Stimulated activated CD4-positive, alpha-beta T cell treated with anti-CD3 and anti-CD28 coated beads, Interleukin-15, amount 100 ng/mL, for 1 hour (primary cell): ENCODE results near the gene GRHL1.

Source experiments
- DNase-seq, 2 donors: peaks; one replicate each; pipeline ENCODE4 v3.0.0-alpha.2; 2020; ENCODE audit warnings: low read depth in 1 of 2, low spot score in 1 of 2

GRHL1 gene

DNA sequence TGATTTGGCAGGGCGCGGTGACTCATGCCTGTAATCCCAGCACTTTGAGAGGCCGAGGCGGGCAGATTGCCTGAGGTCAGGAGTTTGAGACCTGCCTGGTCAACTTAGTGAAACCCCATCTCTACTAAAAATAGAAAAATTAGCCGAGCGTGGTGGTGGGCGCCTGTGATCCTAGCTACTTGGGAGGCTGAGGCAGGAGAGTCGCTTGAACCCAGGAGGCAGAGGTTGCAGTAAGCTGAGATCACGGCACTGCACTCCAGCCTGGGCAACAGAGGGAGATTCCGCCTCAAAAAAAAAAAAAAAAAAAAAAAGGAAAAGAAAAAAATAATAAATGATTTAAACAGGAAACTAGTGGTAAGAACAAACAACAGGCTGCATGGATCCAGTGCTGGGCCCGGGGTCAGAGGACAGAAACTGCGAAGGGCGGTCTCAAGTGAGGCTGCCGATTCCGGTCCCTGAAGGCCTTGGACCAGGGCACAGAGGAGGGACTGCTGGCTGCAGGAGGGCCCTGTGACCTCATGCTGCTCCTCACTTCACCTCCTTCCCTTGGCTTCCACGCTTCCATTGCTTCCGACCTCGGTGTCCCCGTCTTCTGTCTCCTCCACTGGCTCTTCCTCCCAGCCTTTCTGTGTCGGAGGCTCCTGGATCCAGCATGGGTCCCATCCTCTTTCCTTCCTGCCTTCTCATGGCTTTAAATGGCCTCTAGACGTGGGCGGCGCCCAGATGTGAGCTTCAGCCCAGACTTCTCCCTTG, 2.1 kb upstream of the GRHL1 start:
- DNase-seq = no peak

DNA sequence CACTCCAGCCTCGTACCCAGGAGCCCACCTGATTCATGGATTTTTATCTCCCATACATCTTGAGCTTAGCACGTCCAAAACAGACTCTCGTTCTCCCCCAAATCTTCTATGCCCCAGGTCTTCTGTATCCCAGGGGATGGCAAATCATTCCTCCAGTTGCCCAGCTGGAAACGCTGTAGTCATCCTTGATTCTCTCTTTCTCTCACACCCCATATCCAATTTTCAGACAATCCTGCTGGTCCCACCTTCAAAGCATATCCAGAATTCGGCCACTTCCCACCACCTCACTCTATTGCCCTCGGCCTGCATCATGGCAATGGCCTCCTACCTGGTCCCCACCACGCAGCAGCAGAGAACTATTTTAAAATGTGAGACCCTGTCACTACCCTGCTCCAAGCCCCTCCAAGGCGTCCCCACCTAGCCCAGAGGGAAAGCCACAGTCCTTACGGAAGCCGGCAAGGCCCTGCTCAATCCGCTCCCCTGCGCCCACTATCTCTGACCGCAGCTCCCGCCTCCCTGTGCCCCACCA, 1.4 kb upstream of the GRHL1 start:
- DNase-seq = no peak

DNA sequence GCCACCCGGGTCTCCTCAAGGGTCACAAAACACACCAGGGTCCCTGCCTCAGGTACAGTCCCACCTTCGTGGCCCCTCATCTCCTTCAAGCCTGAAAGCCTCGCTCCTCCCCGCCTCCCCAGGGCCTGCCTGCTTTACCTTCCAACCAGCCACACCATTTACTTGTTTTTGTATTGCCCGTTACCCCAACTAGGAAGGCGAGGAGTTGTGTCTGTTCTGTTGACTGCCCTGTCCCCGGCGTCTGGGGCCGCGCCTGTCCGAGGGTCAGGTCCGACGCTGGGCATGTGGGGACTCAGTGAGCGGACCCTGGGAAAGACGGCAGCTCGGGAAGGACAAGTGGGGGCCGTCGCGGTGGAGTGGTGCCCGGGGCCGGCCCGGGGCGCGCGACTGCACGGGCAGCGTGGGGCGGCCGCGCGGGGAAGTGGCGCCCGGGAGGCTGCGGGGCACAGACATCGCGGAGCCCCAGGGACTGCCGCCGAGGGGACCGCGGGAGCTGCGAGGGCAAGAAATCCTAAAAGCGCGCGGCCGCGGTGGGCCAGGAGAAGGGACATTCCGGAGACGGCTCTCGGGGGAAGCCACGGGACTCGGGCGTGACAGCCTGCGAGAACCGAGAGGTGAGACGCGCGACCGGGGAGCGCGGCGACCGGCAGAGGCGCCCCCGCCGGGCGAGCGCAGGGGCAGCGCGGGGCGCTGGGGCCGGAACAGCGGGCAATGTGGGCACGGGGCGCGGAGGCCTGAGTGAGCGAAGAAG, 797 bp upstream of the GRHL1 start:
- DNase-seq = peak in 1 of 2 donors; percentile 27

DNA sequence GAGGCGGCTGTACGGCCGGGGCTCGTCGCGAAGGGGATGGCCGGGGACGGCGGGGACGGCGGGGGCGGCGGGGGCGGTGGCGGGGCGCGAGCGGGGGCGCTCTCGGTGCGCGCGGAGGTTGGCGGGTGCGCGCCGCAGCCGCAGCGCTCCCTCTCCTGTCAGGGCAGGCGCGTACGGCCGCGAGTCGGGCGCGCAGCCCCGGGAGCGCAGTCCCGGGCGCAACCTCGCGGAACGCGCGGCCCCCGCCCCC, 296 bp upstream of the GRHL1 start:
- no peak for DNase-seq

DNA sequence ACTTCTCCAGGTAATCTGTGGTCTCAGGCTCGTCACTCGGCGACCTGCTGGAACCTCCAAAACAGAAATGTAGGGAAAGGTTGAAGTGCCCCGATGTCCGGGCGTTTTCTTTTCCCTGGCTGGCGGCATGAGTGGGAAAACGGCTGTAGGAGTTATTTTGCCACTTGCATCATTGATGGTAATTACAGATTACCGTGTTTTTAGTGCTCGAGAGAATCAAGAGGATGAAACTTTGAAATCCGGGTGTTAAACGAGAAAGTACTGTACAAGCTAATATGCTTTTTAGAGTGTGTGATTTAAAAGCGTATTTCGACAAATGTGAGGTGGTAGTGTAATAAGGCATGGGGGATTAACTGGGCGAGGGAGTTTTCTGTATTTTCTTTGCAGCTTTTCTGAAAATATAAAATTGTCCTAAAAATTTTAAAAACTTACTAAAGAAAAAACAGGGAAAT, 819 bp downstream of the GRHL1 start:
- no peak for DNase-seq

DNA sequence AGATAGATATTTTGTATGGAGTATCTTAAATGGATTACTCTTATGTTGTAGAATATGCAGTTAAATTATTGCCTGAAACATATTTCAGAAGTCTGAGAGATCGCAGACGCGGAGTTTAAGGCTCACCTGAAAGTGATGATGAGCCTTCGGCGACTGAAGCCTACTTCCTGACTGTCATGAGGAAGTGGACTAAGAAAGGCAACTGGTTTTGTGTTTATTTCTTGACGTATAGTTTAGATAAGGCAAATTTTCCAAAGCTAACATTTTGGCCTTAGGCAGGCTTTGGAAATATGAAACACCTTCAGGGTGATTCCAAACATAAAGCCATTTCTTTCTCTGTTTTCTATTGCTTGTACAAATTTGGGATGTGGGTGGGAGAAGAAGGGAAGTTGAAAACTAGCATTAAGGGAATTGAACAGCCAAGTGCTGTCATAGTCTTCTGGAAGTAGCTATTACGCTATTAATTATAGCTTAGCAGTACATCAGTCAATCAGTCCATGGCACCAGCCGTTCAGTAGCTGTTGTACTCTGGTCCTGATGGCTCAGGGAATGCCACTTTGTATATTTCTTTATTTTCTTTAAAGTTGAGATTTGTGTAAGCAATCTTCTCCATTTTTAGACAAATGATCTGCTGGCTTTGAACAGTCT, 1.5 kb downstream of the GRHL1 start:
- no peak for DNase-seq

DNA sequence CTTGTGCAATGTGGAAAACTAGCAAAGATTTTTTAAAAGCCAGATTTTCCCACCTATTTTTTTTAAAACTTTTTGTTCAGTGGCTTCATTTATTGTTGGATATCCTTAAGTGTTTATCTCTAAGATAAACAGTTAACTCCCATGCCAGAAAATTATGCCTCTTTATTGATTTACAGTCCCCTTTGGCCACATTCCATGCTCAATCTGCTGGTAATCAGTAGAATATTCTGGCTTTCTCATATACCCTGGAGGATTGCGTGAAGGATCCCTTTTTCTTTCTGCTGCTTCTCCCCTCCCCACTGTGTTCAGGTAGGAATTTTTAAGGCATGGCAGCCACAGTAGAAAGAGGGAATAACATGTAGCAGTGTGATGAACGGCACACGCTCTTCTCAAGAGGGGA, 2.6 kb downstream of the GRHL1 start:
- no peak for DNase-seq

DNA sequence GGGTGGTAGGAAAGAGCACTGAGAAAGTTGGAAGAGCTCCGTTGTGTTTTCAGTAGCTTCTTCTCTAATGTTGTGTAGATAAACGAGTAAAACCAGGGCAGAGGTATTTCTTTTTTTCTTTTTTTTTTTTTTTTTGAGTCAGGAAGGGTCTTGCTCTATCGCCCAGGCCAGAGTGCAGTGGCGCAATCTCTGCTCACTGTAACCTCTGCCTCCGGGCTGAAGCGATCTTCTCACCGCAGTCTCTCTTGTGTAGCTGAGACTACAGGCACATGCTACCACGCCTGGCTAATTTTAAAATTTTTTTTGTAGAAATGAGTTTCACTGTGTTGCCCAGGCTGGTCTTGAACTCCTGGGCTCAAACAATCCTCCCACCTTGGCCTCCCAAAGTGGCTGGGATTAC, 6.6 kb downstream of the GRHL1 start:
- DNase-seq = no peak

DNA sequence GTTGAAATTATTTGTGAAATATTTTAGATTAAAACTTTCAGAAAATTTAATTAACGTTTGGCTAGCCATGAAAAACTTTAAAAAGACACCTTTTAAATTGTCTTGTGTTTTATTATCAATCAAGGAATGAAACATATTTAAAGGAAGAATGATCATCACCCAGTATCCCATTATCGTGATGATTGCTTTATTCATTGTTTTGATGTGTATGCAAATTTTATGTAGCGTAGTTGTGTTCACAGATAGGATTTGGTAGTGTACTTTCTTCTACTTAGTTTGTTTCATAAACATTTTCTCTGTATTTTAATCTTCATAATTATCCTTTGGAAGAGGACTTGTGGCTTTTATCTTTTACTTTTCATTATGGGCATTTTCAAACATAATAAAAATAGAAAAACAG, 7.8 kb downstream of the GRHL1 start:
- no peak for DNase-seq

DNA sequence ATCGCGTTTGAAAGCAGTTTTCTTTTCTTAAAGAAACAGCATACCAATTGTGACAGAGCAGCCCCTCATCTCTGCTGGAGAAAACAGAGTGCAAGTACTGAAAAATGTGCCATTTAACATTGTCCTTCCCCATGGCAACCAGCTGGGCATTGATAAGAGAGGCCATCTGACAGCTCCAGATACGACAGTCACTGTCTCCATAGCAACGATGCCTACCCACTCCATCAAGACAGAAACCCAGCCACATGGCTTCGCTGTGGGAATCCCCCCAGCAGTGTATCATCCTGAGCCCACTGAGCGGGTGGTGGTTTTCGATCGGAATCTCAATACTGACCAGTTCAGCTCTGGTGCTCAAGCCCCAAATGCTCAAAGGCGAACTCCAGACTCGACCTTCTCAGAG, 9.5 kb downstream of the GRHL1 start:
- no peak for DNase-seq

DNA sequence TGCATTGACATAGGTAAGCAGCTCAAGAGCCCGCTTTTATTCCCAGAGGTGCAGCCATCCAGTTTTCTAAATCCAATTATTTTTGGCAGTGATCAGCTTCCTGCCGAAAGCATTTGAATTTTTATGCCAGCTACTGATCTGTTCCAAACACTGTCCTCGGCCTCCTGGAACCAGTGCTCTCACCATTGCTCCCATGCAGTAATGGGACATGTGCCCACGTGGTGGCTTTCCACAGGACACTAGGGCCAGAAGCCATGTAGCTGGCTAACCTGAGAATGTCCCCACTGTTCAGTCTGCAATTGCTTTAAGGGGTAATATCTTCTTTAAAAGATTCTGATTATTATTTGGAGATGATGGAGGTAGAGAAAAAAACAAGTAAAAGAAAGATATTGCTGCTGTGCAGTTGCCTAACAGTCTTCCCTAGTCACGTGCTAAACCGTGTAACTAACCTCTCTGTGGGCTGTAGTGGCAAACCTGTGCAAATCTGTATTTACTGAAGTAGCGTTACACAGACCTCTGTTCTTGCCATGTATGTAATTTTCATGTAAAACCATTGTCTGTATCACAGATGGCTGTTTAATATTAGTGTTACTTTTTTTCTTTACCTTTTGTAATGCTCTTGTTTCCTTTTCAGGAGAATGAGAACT, 13.0 kb downstream of the GRHL1 start:
- DNase-seq = no peak

DNA sequence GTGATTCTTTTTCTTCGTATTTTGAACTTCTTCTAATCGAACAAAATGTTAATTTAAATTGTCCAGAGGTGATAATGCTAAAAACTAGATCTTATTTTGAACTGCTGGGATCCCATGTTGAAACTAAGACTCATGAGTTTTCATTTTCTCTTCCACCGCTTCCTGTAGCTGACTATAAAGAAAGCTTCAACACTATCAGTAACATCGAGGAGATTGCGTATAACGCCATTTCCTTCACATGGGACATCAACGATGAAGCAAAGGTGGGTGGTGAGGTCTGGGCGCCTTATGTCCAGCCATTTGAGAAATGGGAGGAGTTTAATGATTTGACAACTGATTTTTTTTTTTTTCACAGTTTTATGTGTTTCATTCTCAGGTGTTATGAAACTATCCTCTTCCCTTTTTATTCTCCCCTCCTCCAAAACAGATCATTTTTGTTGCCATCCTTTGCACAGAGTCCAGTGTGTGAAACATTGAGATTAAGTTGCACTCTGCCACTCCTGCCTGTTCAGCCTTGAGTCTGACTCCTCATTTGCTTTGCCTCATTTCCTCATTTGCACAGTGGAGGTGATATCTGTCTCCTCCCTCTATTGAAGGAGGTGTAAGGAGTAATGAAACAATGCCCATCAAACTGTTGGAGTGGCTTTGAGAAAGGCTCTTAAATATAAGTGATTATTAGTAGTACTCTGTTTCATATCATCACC, 13.8 kb downstream of the GRHL1 start:
- no peak for DNase-seq

DNA sequence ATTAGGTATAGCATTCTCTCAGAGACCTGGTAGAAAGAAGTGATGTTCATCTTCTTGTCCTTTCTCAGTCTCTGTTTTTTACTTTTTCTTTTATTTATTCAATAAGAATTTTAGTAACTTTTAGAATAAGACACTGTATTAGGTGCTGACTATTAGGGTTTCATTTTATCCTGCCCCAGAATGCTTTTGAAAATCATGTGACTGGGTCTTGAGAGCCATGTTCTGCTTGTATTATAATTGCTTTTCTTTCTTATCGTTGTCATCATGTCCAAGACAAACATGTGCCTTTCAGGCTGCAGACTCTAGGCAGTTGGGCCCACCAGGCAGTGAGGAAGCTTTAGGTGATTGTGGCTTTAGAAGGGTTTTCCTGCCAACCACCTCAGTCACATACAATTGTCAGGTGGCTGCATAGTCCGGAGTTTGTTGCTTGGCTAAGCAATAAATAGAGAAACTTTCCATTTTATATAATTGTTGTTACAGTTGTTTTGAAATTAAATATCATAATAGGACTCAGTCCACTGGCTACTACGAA, 15.1 kb downstream of the GRHL1 start:
- DNase-seq = no peak

DNA sequence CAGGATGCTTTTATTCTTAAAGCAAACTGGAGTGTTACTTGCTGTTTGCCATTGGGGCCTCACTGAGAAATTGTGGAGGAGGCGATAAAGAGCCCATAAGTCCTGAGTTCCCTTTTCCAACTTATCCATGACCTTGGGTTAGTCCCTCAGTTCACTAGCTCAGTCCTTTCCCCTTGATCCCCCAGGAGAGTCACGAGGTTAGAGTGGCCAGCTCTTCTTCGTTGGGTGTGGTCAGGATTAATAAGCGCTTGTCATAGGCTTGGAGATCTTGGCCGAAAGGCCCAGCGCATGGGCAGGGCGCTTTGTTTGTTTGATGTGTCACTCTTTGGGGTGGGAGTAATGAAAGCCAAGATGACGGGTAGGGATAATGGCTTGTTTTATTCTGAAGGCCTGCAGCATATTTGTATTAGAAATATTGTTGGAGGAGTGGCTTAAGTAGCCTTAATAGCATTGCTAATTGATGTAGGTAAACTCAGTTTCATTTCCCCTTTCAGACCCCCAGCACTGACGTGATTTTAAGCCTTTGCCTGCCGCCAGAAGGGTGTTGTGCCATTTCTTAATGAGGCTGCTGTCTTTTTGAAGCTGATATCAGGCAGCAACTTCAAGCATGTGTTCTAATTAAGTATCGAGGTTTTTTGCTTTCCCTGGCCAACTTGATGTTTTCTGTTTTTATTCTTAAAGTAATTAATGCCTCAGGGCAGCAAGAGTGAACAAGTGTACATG, 15.7 kb downstream of the GRHL1 start:
- DNase-seq = no peak

DNA sequence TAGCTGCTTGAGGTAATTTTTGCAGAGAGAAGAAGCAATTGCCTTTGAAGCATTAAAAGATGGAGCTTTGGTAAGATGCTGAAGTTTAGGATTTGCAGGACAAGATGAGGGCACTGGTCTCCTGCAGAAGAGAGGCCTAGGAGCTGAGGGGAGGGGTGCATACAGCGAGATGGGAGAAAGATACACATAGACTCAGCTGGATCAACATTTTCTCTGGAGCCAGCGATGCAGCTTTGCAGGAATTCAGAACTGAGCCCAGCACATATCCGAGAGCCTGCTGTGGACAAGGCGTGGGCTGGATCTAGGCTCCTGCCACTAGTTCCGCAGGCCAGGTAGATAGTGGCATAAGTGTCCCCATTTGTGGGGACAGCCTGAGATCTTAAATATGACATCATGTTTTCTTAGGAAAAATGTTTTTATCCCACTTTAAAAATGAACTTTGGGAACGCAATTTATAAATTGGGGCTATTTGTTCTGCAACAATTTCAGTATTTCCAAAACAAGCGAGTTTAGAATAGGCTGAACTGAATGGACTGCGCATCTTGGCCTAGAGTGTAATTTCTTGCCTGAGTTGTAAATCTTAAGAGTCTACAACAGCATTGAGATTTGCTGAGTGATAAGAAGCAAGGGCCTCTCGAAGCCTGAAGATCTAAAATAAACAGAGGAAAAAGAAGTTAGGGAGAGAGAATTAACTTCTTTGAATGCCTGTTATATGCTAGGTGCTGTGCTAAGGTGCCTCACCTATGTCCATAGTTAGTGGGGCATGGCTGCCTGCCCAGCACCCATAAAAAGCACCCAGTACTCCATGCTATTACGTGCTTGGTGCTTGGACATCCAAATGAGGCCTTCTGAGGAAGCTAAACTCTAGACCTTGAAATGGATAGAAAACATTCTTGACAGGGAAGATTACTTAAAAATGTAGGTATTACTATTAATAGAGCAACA, 17.3 kb downstream of the GRHL1 start:
- DNase-seq = no peak

DNA sequence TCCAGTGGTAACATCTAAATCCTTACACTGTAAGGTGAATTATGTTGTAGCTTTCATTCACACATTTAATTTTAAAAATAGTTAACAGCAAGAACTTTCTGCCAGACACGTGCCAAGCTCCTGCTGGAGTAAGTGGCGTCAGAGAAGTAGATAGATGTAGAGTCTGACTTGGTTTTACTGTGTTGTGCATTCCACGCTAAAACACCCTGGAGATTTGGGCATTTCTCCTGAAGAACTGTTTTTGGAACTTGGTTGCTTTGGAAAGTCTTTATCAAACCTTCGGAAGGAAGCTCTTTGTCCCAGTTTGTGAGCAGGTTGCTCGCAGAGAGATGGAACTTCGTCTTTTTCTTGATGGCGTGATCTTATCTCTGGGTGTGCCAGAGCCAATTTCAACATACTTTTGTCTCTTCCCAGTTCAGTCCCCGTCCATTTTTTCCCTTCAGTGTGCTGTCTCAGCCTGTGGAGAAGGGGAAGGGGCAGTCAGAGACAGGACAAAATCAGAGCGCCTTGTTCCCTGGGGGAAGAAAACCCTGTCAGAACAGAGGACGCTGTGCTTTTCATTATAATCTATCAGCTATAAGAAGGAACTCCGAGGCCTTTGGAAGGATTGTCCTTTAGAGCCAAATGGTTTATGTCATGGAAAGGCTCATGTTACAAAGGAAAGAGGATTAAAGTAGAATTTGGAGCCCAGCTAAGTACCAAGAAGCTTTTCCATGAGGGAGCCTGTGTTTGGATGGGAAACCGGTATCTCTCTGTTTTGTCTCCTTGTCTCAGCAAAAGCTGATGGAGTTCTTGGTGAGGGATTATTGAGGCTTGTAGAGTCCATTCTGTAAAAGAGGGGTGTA, 18.9 kb downstream of the GRHL1 start:
- DNase-seq = no peak

DNA sequence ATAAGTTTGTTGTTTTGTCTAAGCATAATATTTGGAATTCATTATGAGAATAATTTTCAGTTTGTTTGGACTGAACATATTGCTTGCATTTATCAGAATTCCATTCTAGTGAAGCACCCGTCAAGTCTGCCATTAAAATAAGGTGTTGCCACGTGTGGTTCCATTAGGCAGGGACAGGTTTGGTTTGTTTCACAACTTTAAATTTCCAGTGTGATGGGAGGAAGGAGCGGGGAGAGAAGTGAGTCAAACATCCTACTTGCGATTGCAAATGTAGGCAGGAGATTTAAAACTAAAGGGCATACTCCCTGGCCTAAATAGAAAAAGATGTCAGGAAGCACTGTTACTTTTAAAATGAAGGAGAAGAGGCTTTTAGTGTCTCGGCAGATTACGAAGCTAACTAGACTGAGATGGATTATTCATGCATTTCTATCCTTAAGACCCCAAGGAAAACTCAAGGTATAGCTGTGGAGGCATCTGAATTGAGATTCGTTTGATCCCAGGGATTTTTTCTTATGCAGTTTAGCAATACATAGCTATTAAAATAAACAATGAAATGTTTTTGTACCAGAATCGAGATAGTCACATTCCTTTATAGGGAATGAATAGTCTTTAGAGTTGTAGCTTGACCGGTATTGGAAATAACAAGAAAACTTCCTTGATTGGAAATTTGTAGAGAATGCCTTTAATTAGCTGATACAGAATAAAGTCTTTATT, 19.8 kb downstream of the GRHL1 start:
- DNase-seq = no peak

DNA sequence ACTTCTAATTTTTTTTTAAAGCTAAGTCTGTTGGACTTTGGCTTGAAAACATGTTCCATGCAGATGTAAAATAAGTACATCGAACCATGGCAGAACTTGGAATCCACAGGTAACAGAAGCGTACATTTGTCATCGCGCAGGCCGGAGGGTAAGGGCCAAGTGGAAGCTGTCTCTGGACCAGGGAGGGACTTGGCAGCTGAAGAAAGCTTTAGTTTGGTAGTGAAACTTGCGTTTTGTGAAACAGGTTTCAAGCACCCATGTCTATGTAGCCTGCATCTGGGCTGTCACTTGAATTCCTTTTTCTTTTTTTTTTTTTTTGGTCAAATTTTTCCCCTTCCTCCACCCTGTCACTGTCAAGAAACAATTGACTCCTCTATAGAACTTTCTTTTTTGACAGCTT, 20.4 kb downstream of the GRHL1 start:
- DNase-seq = no peak
